ENCODE results near the gene ERAS. TPM values are rescaled to one million over a fixed set of nuclear protein-coding genes. Genes with fewer than 3 reads are reported as not detected.
A peak's percentile ranks its signal among the peaks of the same experiment; 100 is the strongest.
"Not testable (repeated sequence)": the region's sequence is repeated elsewhere in the genome, so short reads cannot be mapped to it uniquely, and the experiment has no call there.

Gene ERAS
- polyA plus RNA-seq, 1 experiment, result not detected

DNA sequence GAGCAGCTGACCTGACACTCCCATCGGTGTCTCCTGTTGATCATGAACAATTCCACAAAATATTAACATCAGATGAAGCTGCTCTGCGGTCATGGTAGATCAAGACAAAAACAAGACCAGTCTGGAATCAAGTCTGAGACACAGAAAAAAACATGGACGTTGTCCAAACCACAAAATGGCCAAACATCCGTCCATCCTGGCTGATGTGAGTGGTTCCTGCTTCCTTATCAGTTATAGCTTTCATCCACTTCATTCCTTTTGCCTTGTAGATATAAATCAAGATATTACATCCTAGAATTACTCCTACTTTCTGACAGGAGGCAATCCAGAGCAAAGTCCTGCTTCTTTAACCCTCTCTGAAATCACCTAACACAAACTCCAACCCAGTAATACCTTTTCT is 37.9 kb downstream of the ERAS start:
- Histone ChIP-seq H3K9me3 (ENCODE audit: control insufficient read depth, insufficient read depth, low read length) (no peaks in the 10 kb centered on the region), H3K4me3 (ENCODE audit: low read depth, low read length) (no peak overlapping the region), H3K27ac (ENCODE audit: low read depth, low read length) (no peak overlapping the region), H3K27me3 (ENCODE audit: control insufficient read depth, insufficient read depth, low read length) (no peaks in the 10 kb centered on the region)
- peak; percentile 13 for DNase-seq (ENCODE audit: low read depth, low spot score)
- ChIA-PET POLR2A (interaction anchor here (1.3 kb wide), 1 partner anchor 33 kb away, joined by 7 read pairs; the partner anchor contains the start of genes PQBP1 and TIMM17B), CTCF (no interaction called here)
- TF ChIP-seq, protein P1, sequence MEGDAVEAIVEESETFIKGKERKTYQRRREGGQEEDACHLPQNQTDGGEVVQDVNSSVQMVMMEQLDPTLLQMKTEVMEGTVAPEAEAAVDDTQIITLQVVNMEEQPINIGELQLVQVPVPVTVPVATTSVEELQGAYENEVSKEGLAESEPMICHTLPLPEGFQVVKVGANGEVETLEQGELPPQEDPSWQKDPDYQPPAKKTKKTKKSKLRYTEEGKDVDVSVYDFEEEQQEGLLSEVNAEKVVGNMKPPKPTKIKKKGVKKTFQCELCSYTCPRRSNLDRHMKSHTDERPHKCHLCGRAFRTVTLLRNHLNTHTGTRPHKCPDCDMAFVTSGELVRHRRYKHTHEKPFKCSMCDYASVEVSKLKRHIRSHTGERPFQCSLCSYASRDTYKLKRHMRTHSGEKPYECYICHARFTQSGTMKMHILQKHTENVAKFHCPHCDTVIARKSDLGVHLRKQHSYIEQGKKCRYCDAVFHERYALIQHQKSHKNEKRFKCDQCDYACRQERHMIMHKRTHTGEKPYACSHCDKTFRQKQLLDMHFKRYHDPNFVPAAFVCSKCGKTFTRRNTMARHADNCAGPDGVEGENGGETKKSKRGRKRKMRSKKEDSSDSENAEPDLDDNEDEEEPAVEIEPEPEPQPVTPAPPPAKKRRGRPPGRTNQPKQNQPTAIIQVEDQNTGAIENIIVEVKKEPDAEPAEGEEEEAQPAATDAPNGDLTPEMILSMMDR (IDR thresholded peaks at IDR 0.05; ENCODE audit: low read depth, low read length), result no peak

DNA sequence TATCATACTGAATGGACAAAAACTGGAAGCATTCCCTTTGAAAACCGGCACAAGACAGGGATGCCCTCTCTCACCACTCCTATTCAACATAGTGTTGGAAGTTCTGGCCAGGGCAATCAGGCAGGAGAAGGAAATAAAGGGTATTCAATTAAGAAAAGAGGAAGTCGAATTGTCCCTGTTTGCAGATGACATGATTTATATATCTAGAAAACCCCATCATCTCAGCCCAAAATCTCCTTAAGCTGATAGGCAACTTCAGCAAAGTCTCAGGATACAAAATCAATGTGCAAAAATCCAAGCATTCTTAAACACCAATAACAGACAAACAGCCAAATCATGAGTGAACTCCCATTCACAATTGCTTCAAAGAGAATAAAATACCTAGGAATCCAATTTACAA is 45.7 kb downstream of the ERAS start:
- H3K27ac ChIP-seq (ENCODE audit: low read depth, low read length); H3K4me3 ChIP-seq (ENCODE audit: low read depth, low read length); DNase-seq (ENCODE audit: low read depth, low spot score); H3K9me3 ChIP-seq (ENCODE audit: control insufficient read depth, insufficient read depth, low read length); POLR2A ChIA-PET; CTCF ChIA-PET; H3K27me3 ChIP-seq (ENCODE audit: control insufficient read depth, insufficient read depth, low read length): not testable (repeated sequence)

DNA sequence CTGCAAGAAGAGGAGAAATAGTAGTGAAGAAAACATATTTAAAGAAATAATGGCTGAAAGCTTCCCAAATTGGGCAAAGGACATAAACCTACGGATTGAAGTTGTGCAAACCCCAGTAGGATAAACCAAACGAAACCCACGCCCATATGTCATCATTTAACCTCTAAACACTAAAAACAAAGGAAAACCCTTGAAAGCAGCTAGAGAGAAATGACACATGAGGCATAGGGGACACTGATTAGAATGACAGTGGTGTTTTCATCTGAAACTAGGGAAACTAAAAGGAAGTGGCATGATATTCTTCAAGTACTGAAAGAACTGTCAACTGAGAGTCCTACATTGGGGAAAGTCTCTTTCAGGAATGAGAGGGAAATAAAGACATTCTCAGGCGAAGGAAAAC is 50.6 kb downstream of the ERAS start:
- H3K27me3 ChIP-seq (ENCODE audit: control insufficient read depth, insufficient read depth, low read length); CTCF ChIA-PET; H3K4me3 ChIP-seq (ENCODE audit: low read depth, low read length); POLR2A ChIA-PET; DNase-seq (ENCODE audit: low read depth, low spot score); H3K9me3 ChIP-seq (ENCODE audit: control insufficient read depth, insufficient read depth, low read length); H3K27ac ChIP-seq (ENCODE audit: low read depth, low read length): not testable (repeated sequence)

Small RNA genes lying within 50 kb of the gene (small RNA-seq; reads per million reads assigned to genes)
- gene RNU6-29P (ENCODE audit: insufficient read length, low read depth), result not detected

Other genes with a start within 250 kb of the ERAS start
- 24.1 and 50.3 TPM in 2 replicates for gene WDR13, start 229.0 kb upstream of the ERAS start, polyA plus RNA-seq (2011; rRNA removed)
- 0.14 TPM in 1 of 2 replicates, not detected in the other for gene WAS, start 142.7 kb upstream of the ERAS start, polyA plus RNA-seq (2011; rRNA removed)
- 2.4 and 3.1 TPM in 2 replicates for gene SUV39H1, start 129.8 kb upstream of the ERAS start, polyA plus RNA-seq (2011; rRNA removed)
- not detected in 2 replicates for gene GLOD5, start 64.8 kb upstream of the ERAS start, polyA plus RNA-seq (2011; rRNA removed)
- gene GATA1, start 39.9 kb upstream of the ERAS start, polyA plus RNA-seq (2011; rRNA removed), result not detected in 2 replicates
- 20.5 and 22.8 TPM in 2 replicates for gene HDAC6, start 24.4 kb upstream of the ERAS start, polyA plus RNA-seq (2011; rRNA removed)
- not detected in 2 replicates for gene PCSK1N, start 9.1 kb downstream of the ERAS start, polyA plus RNA-seq (2011; rRNA removed)
- 31.2 and 42.1 TPM in 2 replicates for gene TIMM17B, start 71.3 kb downstream of the ERAS start, polyA plus RNA-seq (2011; rRNA removed)
- 49.5 and 69.3 TPM in 2 replicates for gene PQBP1, start 71.4 kb downstream of the ERAS start, polyA plus RNA-seq (2011; rRNA removed)
- 39.2 and 47.5 TPM in 2 replicates for gene SLC35A2, start 85.1 kb downstream of the ERAS start, polyA plus RNA-seq (2011; rRNA removed)
- 3.8 TPM in 2 replicates for gene PIM2, start 92.5 kb downstream of the ERAS start, polyA plus RNA-seq (2011; rRNA removed)
- gene OTUD5, start 131.1 kb downstream of the ERAS start, polyA plus RNA-seq (2011; rRNA removed), result 51.3 and 52.0 TPM in 2 replicates
- 1.2 and 1.5 TPM in 2 replicates for gene KCND1, start 145.3 kb downstream of the ERAS start, polyA plus RNA-seq (2011; rRNA removed)
- 24.3 and 25.0 TPM in 2 replicates for gene GRIPAP1, start 175.8 kb downstream of the ERAS start, polyA plus RNA-seq (2011; rRNA removed)
- 28.4 and 42.0 TPM in 2 replicates for gene TFE3, start 216.8 kb downstream of the ERAS start, polyA plus RNA-seq (2011; rRNA removed)
- gene CCDC120, start 232.5 kb downstream of the ERAS start, polyA plus RNA-seq (2011; rRNA removed), result 0.83 and 1.0 TPM in 2 replicates
- 27.6 and 41.2 TPM in 2 replicates for gene PRAF2, start 247.5 kb downstream of the ERAS start, polyA plus RNA-seq (2011; rRNA removed)

Measured in AG04450 (cell line).